AG08396 (cell line): Measurements from ENCODE around the gene CTNNA3.

Source experiments
- DNase-seq: peaks from one replicate; pipeline ENCODE4 v3.0.0; 2012; ENCODE audit warnings: low spot score, mixed read lengths

CTNNA3 gene

GRCh38 chr10:66095610-66096009, 1600.4 kb downstream of the CTNNA3 start:
- no peak for DNase-seq

- no peak for DNase-seq
Measured at GRCh38 chr10:66085906-66086305, 1610.1 kb downstream of the CTNNA3 start.

DNA sequence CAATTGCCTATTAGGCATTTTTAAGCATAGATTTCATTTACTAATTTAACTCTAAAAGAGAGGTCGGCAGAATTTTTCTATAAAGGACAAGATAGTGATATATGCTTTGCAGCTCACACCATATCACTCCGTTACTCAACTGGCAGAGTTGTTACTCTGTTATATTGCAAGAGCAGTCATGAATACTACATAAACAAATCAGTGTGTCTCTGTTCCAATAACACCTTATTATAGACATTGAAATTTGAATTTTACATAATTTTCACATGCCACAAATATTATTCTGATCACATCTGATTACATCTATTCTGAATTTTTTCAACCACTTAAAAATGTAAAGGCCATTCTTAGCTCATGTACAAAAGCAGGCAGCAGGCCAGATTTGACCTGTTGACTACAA, 1624.1 kb downstream of the CTNNA3 start:
- no peak for DNase-seq

- no peak for DNase-seq
Measured at GRCh38 chr10:66058594-66058993, 1637.4 kb downstream of the CTNNA3 start.

- no peak for DNase-seq
Measured at GRCh38 chr10:66049335-66049734, 1646.7 kb downstream of the CTNNA3 start.

- no peak for DNase-seq
Measured at GRCh38 chr10:66045859-66046258, 1650.1 kb downstream of the CTNNA3 start.

DNA sequence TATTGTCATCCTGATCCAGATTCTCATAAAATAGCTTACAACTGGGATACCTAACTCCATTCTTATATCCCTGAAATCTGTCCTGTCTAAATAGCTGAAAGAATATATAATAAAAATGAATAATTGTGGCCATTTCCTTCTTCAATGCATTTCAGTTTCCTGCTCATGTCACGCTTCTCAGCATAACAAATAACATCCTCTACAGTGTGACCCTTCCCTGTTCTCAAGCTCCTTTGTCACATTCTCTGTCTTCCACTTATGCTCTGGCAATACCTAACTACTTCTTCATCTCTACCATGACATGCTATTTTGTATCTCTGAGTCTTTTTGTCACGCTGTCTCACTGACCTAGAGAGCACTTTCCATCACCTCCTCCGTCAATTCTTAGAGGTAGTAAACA, 1654.2 kb downstream of the CTNNA3 start:
- DNase-seq: no peak

DNA sequence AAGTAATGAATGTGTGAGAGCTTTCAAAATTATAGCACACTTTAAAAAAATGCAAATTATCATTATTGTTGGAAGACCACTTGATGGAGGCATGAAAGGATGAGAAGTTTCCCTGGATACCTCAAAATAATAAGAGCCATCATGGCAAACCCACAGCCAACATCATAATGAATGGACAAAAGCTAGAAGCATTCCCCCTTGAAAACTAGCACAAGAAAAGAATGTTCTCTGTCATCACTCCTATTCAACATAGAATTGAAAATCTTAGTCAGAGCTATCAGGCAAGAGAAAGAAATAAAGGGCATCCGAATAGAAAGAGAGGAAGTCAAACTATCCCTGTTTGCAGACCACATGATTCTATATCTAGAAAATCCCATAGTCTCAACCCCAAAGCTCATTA, 1657.4 kb downstream of the CTNNA3 start:
- no peak for DNase-seq

- DNase-seq: no peak
Measured at GRCh38 chr10:66026321-66026720, 1669.7 kb downstream of the CTNNA3 start.

DNA sequence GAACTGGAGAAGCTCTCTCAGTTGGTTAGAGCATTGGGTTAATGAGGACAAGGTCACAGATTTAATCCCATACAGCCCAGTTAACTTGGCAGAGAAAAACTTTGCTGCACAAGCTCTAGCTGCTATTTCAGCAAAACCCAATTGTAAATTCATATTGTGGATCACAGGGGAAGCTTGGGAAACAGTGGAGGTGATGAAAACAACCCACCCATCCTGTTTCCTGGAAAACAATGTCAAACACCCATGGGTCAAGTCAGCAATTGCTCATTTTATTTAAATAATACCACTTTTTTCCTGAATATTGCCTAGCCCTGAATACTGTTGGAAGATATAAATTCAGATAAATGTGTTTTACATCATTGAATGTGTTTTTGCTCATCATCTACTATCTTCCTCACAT, 1670.8 kb downstream of the CTNNA3 start:
- no peak for DNase-seq

DNA sequence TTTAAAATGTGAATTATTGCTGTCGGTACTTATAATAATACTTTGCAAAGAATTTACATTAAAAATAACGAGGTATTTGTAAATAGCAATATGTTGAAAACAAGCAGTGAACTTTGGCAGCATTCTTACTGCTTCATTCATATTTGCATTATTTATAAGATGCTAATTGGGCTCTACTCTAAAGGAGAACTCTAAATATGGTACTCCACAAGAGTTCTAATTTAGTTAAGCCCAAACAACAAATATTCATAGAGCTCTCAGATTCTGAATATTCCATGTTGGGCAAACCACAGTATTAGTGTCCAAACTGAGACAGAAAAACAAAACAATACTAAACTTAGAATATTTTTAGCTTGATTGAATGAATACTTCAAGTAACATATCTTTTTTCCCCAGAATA, 1674.6 kb downstream of the CTNNA3 start:
- no peak for DNase-seq

DNA sequence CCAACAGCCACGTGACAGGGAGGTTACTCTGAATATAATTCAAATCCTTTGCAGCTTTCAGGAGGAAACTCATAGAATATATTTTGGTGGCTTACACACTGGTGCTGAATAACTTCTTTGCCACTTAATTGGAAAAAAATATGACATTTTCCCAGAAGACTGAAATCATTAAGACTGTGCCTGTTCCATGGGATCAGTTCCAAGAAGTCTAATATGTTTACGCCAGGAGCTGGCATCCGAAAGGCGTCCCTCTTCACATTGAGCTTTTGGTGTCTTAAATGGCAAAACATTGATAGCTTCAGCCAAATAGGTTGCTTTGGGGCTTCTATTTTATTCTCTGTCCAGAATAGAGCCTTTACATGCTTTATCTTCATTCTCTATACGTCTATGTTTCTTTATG, 1687.8 kb downstream of the CTNNA3 start:
- DNase-seq: no peak

DNA sequence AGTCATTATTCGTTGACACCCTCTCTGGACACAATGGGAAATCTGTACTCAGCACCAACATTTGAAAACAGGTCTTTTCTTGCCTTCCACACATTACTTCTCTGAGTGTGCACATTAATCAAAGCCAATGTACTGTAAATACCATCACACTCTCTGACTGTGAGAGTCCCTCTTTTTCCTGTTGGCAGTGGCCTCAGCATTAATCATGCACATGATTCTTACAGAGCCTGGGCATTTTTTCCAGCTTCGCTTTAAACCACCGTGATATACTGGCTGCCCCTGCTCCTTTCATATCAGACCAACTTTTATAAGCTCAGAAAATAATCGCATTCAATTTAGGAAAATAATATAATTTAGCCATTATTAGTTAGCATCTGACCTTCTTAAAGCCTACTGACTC, 1689.6 kb downstream of the CTNNA3 start:
- no peak for DNase-seq

GRCh38 chr10:65993451-65993850, 1702.5 kb downstream of the CTNNA3 start:
- no peak for DNase-seq

- DNase-seq: no peak
Measured at GRCh38 chr10:65968871-65969270, 1727.1 kb downstream of the CTNNA3 start.

DNA sequence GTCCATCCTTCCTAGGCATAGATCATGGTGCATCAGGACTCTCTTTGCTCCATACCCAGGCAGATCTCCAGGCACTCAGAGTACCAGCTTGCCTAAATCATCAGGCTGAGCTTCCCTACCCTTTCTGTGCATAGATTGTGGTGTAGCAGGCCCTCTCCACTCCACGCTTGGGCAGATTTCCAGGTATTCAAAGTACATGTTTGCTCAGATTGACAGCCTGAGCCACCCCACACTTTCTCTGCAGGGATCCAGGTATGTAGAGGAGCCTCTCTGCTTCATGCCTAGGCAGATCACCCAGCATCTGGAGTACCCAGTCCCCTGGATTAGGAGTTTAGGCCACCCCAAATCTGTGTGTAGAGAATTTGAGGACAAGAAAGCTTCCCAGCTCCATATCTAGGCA, 1727.6 kb downstream of the CTNNA3 start:
- no peak for DNase-seq

- DNase-seq: no peak
Measured at GRCh38 chr10:65964205-65964604, 1731.8 kb downstream of the CTNNA3 start.

DNA sequence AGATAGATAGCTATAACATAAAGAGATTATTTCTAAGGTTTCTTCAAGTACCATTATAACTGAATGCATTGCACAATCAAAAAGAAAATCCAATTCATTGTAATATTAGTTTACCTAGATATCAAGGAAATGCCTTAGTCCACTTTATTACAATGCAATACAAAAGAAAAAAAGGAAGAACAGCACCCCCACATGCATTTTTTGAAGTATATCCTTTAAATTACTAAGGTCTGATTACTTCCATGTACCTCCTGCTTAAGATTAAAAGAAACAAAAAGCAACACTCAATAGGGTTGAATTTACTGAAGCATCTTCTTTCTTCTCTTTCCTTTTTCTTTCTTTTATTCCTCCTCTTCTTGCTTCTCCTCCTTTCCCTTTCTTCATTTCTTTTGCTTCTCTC, 1743.9 kb downstream of the CTNNA3 start:
- no peak for DNase-seq

GRCh38 chr10:65950075-65950474, 1745.9 kb downstream of the CTNNA3 start:
- no peak for DNase-seq

DNA sequence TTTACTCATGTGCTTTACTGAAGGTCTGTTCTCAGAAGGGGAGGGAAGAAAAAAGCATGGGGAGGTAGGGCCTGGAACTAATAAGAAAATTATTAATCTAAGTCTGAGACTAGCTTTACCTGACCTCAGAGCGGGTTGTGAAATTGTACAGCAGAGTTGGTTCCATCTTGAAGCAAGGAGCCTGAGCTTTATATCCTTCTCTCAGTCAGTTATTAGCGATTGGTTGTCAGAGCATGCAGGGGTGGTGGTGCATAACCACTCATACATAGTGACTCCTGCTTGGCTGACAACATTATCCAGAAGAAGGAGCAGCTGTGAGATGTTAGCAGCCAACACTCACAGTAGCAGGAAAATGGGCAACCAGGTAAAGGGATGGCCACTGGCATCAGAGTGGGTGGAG, 1746.5 kb downstream of the CTNNA3 start:
- DNase-seq: no peak

DNA sequence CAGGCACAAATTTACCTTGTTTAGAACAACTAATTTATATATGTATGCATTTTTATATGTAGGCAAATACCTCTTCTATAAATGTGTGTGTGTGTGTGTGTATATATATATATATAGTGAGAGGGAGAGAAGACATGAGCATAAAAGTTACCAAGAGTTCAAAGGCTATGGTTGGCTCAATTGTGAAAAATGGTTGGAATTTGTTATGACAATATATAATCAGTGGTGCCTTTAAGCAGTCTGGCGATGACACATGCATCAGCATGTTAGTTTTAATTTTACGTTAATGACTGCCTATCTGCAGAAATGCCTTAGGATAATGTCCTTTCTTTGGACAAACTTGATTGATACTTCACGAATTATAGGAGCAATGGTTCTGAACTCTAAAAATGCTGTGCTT, 1750.9 kb downstream of the CTNNA3 start:
- DNase-seq: no peak

GRCh38 chr10:65943451-65943850, 1752.5 kb downstream of the CTNNA3 start:
- DNase-seq: no peak

GRCh38 chr10:65940816-65941662, 1755.0 kb downstream of the CTNNA3 start:
- no peak for DNase-seq

DNA sequence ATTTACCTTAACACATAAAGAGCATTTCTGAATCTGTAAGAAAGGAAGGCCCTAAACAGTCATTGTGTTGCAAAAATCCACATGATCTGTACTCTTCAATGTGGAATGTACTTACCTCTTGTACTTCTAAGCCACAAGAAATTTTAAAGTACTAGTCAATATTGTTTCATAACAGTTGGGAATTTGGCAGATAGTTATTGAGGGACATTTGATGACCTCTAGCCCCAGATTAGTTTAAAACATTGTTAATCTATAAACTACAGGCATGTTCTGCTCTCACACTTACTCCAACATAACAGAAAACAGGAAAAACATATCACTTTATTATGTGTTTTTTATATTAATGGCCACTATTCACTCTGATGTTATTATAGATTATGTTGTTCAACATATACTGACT, 1755.9 kb downstream of the CTNNA3 start:
- DNase-seq: no peak
